ENCODE data around the gene PRKCZ. TPM values are rescaled to one million over a fixed set of nuclear protein-coding genes. Genes with fewer than 3 reads are reported as not detected.

The PRKCZ gene
- total RNA-seq, 1 donor, result 2.6 TPM

DNA sequence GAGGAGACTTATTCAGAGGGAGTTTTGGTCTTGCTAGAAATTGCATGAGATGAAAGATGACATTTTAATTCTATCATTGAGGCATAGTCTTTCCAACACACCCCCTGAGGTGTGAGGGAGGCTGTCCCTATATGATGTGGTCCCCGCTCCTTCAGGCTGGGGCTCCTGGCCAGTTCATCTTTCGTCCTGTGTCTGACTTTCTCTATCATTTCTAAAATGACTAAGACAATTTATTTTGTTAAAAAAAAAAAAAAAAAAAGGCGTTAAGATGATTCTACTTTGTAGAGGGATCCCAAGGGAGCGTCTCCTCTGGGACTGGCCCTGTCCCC is 50.5 kb downstream of the PRKCZ start:
- DNase-seq (ENCODE audit: low read depth), result no peak
- TF ChIP-seq, protein P1, sequence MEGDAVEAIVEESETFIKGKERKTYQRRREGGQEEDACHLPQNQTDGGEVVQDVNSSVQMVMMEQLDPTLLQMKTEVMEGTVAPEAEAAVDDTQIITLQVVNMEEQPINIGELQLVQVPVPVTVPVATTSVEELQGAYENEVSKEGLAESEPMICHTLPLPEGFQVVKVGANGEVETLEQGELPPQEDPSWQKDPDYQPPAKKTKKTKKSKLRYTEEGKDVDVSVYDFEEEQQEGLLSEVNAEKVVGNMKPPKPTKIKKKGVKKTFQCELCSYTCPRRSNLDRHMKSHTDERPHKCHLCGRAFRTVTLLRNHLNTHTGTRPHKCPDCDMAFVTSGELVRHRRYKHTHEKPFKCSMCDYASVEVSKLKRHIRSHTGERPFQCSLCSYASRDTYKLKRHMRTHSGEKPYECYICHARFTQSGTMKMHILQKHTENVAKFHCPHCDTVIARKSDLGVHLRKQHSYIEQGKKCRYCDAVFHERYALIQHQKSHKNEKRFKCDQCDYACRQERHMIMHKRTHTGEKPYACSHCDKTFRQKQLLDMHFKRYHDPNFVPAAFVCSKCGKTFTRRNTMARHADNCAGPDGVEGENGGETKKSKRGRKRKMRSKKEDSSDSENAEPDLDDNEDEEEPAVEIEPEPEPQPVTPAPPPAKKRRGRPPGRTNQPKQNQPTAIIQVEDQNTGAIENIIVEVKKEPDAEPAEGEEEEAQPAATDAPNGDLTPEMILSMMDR (IDR thresholded peaks at IDR 0.05; ENCODE audit: insufficient read depth, low read depth, low read length), result no peak
- no peak overlapping the region for H3K4me3 ChIP-seq (ENCODE audit: low read depth, low read length)

DNA sequence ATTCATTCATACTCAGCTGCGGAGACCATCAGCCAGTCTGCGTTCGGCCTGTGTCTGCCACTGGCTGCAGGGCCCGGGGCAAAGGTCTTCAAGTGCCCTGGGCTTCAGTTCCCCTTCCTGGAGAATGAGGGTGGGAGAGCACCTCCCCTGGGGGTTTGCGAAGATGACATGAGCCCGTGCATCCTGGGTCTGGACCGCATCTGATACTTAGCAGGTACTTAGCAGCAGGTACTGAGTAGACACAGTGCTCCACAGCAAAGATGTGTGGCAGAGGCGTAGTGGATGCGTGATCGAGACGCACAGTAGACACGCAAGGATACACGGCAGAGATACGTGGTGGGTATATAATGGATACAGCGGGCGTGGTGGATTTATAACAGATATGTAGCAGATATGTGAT is 51.3 kb downstream of the PRKCZ start:
- TF ChIP-seq, protein P1 (IDR thresholded peaks at IDR 0.05; ENCODE audit: insufficient read depth, low read depth, low read length), result no peak
- H3K4me3 ChIP-seq (ENCODE audit: low read depth, low read length), result no peak overlapping the region
- DNase-seq (ENCODE audit: low read depth), result no peak

DNA sequence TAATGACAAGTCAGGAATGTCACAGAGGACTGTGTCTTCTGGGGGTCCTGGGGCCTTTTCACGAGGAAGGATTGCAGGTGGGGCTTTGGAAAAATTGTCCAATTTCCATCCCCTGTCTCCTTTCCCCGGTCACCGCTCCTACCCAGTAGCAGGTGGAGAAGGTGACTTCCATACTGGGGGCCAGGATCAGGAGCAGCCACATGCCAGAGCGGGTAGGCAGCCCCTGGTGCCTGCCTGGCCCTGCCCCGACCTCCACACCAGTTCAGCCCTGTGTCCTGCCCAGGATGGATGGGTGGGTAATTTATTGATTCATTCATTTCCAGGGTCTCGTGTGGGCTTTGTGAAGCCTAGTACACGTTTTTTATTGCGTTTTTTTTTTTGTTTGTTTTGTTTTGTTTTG is 51.7 kb downstream of the PRKCZ start:
- no peak overlapping the region for H3K4me3 ChIP-seq (ENCODE audit: low read depth, low read length)
- TF ChIP-seq, protein P1 (IDR thresholded peaks at IDR 0.05; ENCODE audit: insufficient read depth, low read depth, low read length), result no peak
- DNase-seq (ENCODE audit: low read depth), result no peak

DNA sequence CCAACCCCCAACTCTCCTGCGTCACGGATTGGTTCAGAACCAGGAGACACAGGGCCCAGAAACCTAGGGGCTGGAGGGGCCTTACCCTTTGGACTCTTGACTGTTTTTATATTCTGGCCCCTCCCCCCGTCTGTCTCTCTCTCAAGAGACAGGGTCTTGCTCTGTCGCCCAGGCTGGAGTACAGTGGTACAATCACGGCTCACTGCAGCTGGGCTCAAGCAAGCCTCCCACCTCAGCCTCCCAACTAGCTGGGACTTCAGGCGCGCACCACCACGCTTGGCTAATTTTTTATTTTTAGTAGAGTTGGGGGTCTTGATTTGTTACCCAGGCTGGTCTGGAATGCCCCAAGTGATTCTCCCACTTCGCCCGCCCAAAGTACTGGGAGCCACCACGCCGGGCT is 52.5 kb downstream of the PRKCZ start:
- TF ChIP-seq, protein P1 (IDR thresholded peaks at IDR 0.05; ENCODE audit: insufficient read depth, low read depth, low read length), result no peak
- no peak overlapping the region for H3K4me3 ChIP-seq (ENCODE audit: low read depth, low read length)

DNA sequence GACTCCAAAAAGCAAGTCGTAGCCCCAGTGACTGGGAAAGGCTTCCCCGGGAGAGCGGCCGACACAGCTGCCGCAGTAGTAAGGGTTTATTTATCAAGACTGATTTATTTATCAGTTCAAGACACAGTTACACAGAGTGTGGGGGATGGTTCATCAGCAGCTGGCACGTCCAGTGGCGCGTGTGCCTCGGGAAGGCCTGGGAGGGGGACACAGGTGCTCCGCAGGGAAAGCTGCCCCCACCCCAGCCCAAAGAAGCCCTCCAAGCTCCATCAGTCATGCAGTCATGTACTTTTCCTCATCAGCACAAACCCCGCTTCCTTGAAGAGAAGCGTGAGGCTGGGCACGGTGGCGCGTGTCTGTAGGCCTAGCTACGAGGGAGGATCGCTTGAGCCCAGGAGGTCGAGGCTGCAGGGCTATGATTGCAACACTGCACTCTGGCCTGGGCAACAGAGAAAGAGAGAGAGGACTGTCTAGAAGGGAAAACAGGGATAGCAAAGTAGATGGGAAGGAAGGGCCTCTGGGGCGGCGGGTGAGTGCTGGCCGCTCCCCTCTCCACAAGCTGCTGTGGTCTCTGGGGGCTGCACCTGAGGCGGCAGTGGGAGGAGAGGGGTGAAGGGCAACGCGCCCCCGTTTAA is 53.2 kb downstream of the PRKCZ start:
- no peak for DNase-seq (ENCODE audit: low read depth)
- TF ChIP-seq, protein P1 (IDR thresholded peaks at IDR 0.05; ENCODE audit: insufficient read depth, low read depth, low read length), result no peak
- H3K4me3 ChIP-seq (ENCODE audit: low read depth, low read length), result no peak overlapping the region

More for the DNA sequence above, 52.5 kb downstream of the PRKCZ start:
- no peak for DNase-seq (ENCODE audit: low read depth)

DNA sequence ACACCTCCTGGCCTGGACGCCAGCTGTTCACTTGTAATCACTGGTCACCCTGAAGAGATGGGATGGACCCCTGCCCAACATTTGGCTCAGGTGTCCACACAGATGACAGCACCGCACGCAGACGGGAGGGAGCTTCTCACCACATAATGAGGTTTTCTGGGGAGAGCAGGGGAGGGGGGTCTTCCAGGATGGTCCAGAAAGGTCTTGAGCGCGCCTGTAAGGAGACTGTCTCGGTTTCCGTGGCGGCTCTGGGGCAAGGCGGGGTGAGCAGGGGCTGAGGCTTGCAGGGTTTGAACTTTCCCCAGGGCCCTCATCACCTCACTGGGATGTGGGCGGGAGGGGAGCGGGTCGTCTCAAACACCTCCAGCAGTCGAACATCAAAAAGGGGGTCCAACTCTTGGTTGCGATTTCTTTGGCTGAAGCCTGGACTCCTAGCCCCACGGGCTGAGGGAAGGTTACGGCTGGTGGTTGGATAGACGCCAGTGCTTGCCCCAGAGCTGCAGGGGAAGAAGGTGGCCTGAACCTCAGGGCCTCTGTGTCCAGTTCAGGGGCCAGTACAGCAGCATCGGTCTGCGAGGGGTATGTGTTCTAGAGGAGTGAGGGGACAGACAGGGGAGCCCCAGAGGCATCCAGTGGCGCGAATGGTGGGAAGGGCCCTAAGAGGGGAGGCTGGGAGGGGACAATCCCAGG is 53.8 kb downstream of the PRKCZ start:
- TF ChIP-seq, protein P1 (IDR thresholded peaks at IDR 0.05; ENCODE audit: insufficient read depth, low read depth, low read length), result no peak
- DNase-seq (ENCODE audit: low read depth), result no peak
- H3K4me3 ChIP-seq (ENCODE audit: low read depth, low read length), result no peak overlapping the region

Data from fibroblast of villous mesenchyme (primary cell).